ENCODE measurements around the gene CCNI. TPM values are rescaled to one million over a fixed set of nuclear protein-coding genes. Genes with fewer than 3 reads are reported as not detected.

The CCNI gene
- total RNA-seq, 1 experiment from 2014 or later: 92.6 TPM

GRCh38 chr4:77007358-77008230, 68.2 kb downstream of the CCNI start:
- no peak for DNase-seq (ENCODE audit: low spot score)

GRCh38 chr4:77006753-77007353, 68.9 kb downstream of the CCNI start:
- DNase-seq (ENCODE audit: low spot score): no peak

GRCh38 chr4:77003400-77003799, 72.4 kb downstream of the CCNI start:
- no peak for DNase-seq (ENCODE audit: low spot score)

- DNase-seq (ENCODE audit: low spot score): no peak
Observed at GRCh38 chr4:77002321-77003107, 73.3 kb downstream of the CCNI start.

- no peak for DNase-seq (ENCODE audit: low spot score)
Observed at GRCh38 chr4:77001907-77002306, 73.9 kb downstream of the CCNI start.

- DNase-seq (ENCODE audit: low spot score): no peak
Observed at GRCh38 chr4:76998251-76998901, 77.4 kb downstream of the CCNI start.

- DNase-seq (ENCODE audit: low spot score): no peak
Observed at GRCh38 chr4:76997532-76997931, 78.3 kb downstream of the CCNI start.

Other genes starting within 250 kb of the CCNI start
- 48.2 and 50.8 TPM in 2 replicates for gene SOWAHB, start 177.8 kb downstream of the CCNI start, total RNA-seq (2014; rRNA removed; shearing (Covaris generic))
- gene SEPTIN11, start 126.2 kb downstream of the CCNI start, total RNA-seq (2014; rRNA removed; shearing (Covaris generic)): 24.7 and 27.6 TPM in 2 replicates
- gene CCNG2, start 81.2 kb upstream of the CCNI start, total RNA-seq (2014; rRNA removed; shearing (Covaris generic)): 5.6 and 6.0 TPM in 2 replicates

All from HT-29 (cell line).